Sigmoid colon (tissue), 4 donors: Measurements from ENCODE around the gene ZNHIT1.

Source experiments
- CTCF ChIP-seq, 4 experiments: fragments of 450-650 bp in 3 of 4; fragments of 200-600 bp in 1 of 4; IDR thresholded peaks; one replicate each; pipeline ENCODE4 v1.5.1; 2016 to 2019; ENCODE audit warnings: antibody characterized with exemption in 4 of 4, mild to moderate bottlenecking in 3 of 4, moderate library complexity in 2 of 4
- POLR2AphosphoS5 ChIP-seq, 4 donors: sonication (generic); formaldehyde crosslinking; IDR thresholded peaks; one replicate each; pipeline ENCODE4 v1.6.1; 2017; ENCODE audit warnings: antibody characterized with exemption in 4 of 4

DNA sequence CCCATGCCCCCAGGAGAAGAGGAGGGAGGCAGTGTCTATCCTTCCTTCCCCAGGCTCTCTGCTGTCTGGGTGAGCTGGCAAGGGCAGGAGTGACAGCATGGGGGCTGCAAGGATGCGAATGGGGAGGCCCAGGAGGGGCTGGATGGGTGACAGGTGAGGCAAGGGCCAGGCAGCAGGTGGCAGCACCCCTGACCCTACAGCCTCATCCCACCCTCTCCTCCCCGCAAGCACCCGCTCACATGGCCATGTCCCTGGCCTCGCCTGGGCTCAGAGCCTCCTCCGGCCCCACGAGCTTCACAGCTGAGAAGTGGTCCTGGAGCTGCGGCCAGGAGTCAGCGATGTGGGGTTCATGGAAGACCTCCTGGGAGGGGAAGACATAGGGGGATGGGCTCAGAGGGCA is 6.0 kb upstream of the ZNHIT1 start:
- TF ChIP-seq POLR2AphosphoS5 (IDR thresholded peaks at IDR 0.05) (no peak), CTCF (IDR thresholded peaks at IDR 0.05) (no peak)
